H1 (cell line): ENCODE data around the gene GIPR. TPM values are rescaled to one million over a fixed set of nuclear protein-coding genes. Genes with fewer than 3 reads are reported as not detected.
A peak's percentile ranks its signal among the peaks of the same experiment; 100 is the strongest.

Source experiments
- FOSL1 ChIP-seq: IDR thresholded peaks from 2 replicates; pipeline ENCODE4 v1.6.1; 2011; ENCODE audit warnings: mild to moderate bottlenecking, low read depth, low read length, moderate library complexity; ENCODE audit not compliant: insufficient read depth
- GABPA ChIP-seq: IDR thresholded peaks from 2 replicates; pipeline ENCODE4 v1.6.1; 2011; ENCODE audit warnings: mild to moderate bottlenecking, low read length, moderate library complexity, borderline replicate concordance; ENCODE audit not compliant: insufficient read depth
- HDAC6 ChIP-seq: IDR thresholded peaks from one replicate; pipeline ENCODE4 v1.7.1; 2012; ENCODE audit warnings: low read depth, mild to moderate bottlenecking, inconsistent platforms, low read length, moderate library complexity
- PHF8 ChIP-seq: fragments of 200-600 bp; sonication (generic); conservative IDR thresholded peaks from 2 replicates; pipeline ENCODE4 v1.7.1; 2012; ENCODE audit warnings: low read depth, mild to moderate bottlenecking, inconsistent platforms, low read length, moderate library complexity
- SAP30 ChIP-seq: fragments of 300-600 bp; sonication (generic); IDR thresholded peaks from 2 replicates; pipeline ENCODE4 v1.7.1; 2012; ENCODE audit warnings: low read length, moderate library complexity, mild to moderate bottlenecking, inconsistent platforms; ENCODE audit not compliant: insufficient read depth, insufficient replicate concordance
- SIRT6 ChIP-seq: IDR thresholded peaks from one replicate; pipeline ENCODE4 v1.7.1; 2012; ENCODE audit warnings: low read length, inconsistent platforms
- SP4 ChIP-seq: IDR thresholded peaks from 2 replicates; pipeline ENCODE4 v1.6.1; 2012; ENCODE audit warnings: low read length, inconsistent platforms
- polyA plus RNA-seq, 7 experiments: library from polyadenylated mRNA; depleted of rRNA in 3 of 7; stranded (reverse) in 5 of 7; unstranded in 2 of 7; fragments of >200 nt in 5 of 7; fragments of 200-250 nt in 2 of 7; gene quantifications; 1 replicate in 5 of 7; 2 replicates in 1 of 7; 4 replicates in 1 of 7; pipeline versions ENCODE4 v1.2.1 to v1.2.3, GENCODE V29; 2011 to 2013; ENCODE audit warnings: missing spikeins in 2 of 7, mixed read lengths in 2 of 7
- total RNA-seq: library from RNA; stranded (reverse); fragmentation: NEBNext Ultra II Directional; extraction: Animal tissue kit (Norgen Biotek cat#: 25700); gene quantifications from 2 replicates; pipeline ENCODE4 v1.2.1, GENCODE V29; 2021
- TF ChIP-seq, protein P1 (sequence below): IDR thresholded peaks from 2 replicates; pipeline ENCODE4 v1.6.1; 2012; ENCODE audit warnings: low read length, inconsistent platforms
- TF ChIP-seq, protein P2 (sequence below): fragments of 300-600 bp; sonication (generic); IDR thresholded peaks from 2 replicates; pipeline ENCODE4 v1.7.1; 2012; ENCODE audit warnings: low read length, moderate library complexity, mild to moderate bottlenecking, inconsistent platforms; ENCODE audit not compliant: insufficient replicate concordance

The GIPR gene
- total and polyA plus RNA-seq, 2 of the 8 experiments (the other 6 are each of a cell fraction or from before 2014, with no cell fraction given), result 0.42 to 1.3 TPM

DNA sequence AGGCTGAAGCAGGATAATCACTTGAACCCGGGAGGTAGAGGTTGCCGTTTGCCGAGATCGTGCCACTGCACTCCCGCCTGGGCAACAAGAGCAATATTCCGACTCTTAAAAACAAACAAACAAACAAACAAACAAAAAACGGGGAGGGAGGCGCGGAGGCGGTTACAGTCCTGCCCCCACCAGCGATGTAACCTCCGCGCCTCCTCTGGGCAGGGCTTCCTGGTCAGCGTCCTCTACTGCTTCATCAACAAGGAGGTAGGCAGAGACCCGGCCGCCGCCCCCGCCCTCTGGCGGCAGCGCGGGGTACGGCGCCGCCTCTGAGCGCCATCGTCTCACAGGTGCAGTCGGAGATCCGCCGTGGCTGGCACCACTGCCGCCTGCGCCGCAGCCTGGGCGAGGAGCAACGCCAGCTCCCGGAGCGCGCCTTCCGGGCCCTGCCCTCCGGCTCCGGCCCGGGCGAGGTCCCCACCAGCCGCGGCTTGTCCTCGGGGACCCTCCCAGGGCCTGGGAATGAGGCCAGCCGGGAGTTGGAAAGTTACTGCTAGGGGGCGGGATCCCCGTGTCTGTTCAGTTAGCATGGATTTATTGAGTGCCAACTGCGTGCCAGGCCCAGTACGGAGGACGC is 13.5 kb downstream of the GIPR start (continued):
- TF ChIP-seq, protein P1, sequence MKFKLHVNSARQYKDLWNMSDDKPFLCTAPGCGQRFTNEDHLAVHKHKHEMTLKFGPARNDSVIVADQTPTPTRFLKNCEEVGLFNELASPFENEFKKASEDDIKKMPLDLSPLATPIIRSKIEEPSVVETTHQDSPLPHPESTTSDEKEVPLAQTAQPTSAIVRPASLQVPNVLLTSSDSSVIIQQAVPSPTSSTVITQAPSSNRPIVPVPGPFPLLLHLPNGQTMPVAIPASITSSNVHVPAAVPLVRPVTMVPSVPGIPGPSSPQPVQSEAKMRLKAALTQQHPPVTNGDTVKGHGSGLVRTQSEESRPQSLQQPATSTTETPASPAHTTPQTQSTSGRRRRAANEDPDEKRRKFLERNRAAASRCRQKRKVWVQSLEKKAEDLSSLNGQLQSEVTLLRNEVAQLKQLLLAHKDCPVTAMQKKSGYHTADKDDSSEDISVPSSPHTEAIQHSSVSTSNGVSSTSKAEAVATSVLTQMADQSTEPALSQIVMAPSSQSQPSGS, result no peak
- TF ChIP-seq FOSL1, result no peak
- TF ChIP-seq HDAC6, result no peak
- TF ChIP-seq SP4, result 0 out of 2 replicates have a peak, but pooled peaks have one; percentile 66
- peak; percentile 63; the same call in 1 of the 2 replicates for TF ChIP-seq GABPA
- no peak for TF ChIP-seq SIRT6
- TF ChIP-seq, protein P2, sequence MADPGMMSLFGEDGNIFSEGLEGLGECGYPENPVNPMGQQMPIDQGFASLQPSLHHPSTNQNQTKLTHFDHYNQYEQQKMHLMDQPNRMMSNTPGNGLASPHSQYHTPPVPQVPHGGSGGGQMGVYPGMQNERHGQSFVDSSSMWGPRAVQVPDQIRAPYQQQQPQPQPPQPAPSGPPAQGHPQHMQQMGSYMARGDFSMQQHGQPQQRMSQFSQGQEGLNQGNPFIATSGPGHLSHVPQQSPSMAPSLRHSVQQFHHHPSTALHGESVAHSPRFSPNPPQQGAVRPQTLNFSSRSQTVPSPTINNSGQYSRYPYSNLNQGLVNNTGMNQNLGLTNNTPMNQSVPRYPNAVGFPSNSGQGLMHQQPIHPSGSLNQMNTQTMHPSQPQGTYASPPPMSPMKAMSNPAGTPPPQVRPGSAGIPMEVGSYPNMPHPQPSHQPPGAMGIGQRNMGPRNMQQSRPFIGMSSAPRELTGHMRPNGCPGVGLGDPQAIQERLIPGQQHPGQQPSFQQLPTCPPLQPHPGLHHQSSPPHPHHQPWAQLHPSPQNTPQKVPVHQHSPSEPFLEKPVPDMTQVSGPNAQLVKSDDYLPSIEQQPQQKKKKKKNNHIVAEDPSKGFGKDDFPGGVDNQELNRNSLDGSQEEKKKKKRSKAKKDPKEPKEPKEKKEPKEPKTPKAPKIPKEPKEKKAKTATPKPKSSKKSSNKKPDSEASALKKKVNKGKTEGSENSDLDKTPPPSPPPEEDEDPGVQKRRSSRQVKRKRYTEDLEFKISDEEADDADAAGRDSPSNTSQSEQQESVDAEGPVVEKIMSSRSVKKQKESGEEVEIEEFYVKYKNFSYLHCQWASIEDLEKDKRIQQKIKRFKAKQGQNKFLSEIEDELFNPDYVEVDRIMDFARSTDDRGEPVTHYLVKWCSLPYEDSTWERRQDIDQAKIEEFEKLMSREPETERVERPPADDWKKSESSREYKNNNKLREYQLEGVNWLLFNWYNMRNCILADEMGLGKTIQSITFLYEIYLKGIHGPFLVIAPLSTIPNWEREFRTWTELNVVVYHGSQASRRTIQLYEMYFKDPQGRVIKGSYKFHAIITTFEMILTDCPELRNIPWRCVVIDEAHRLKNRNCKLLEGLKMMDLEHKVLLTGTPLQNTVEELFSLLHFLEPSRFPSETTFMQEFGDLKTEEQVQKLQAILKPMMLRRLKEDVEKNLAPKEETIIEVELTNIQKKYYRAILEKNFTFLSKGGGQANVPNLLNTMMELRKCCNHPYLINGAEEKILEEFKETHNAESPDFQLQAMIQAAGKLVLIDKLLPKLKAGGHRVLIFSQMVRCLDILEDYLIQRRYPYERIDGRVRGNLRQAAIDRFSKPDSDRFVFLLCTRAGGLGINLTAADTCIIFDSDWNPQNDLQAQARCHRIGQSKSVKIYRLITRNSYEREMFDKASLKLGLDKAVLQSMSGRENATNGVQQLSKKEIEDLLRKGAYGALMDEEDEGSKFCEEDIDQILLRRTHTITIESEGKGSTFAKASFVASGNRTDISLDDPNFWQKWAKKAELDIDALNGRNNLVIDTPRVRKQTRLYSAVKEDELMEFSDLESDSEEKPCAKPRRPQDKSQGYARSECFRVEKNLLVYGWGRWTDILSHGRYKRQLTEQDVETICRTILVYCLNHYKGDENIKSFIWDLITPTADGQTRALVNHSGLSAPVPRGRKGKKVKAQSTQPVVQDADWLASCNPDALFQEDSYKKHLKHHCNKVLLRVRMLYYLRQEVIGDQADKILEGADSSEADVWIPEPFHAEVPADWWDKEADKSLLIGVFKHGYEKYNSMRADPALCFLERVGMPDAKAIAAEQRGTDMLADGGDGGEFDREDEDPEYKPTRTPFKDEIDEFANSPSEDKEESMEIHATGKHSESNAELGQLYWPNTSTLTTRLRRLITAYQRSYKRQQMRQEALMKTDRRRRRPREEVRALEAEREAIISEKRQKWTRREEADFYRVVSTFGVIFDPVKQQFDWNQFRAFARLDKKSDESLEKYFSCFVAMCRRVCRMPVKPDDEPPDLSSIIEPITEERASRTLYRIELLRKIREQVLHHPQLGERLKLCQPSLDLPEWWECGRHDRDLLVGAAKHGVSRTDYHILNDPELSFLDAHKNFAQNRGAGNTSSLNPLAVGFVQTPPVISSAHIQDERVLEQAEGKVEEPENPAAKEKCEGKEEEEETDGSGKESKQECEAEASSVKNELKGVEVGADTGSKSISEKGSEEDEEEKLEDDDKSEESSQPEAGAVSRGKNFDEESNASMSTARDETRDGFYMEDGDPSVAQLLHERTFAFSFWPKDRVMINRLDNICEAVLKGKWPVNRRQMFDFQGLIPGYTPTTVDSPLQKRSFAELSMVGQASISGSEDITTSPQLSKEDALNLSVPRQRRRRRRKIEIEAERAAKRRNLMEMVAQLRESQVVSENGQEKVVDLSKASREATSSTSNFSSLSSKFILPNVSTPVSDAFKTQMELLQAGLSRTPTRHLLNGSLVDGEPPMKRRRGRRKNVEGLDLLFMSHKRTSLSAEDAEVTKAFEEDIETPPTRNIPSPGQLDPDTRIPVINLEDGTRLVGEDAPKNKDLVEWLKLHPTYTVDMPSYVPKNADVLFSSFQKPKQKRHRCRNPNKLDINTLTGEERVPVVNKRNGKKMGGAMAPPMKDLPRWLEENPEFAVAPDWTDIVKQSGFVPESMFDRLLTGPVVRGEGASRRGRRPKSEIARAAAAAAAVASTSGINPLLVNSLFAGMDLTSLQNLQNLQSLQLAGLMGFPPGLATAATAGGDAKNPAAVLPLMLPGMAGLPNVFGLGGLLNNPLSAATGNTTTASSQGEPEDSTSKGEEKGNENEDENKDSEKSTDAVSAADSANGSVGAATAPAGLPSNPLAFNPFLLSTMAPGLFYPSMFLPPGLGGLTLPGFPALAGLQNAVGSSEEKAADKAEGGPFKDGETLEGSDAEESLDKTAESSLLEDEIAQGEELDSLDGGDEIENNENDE, result no peak
- TF ChIP-seq PHF8, result no peak
- TF ChIP-seq SAP30, result no peak
